ENCODE data around the gene DOCK9. TPM values are rescaled to one million over a fixed set of nuclear protein-coding genes. Genes with fewer than 3 reads are reported as not detected.

The DOCK9 gene
- polyA plus RNA-seq, 1 of the 3 experiments (the other 2 are of a cell fraction): 16.6 TPM

- H3F3A ChIP-seq (replicated peaks; ENCODE audit: insufficient read depth): no peaks in the 10 kb centered on the region
- H3K9me3 ChIP-seq: no peaks in the 10 kb centered on the region
- TF ChIP-seq TEAD4 (IDR thresholded peaks at IDR 0.05; ENCODE audit: borderline replicate concordance, insufficient read depth): no peak
- no peak for TF ChIP-seq TCF12 (IDR thresholded peaks at IDR 0.05)
- TF ChIP-seq RFX5 (IDR thresholded peaks at IDR 0.05; ENCODE audit: low read length): no peak
- no peak for TF ChIP-seq MAX (IDR thresholded peaks at IDR 0.05; ENCODE audit: low read depth)
- TF ChIP-seq MEF2A (IDR thresholded peaks at IDR 0.05; ENCODE audit: borderline replicate concordance, low read depth): no peak
- no peak for TF ChIP-seq CHD2 (IDR thresholded peaks at IDR 0.05; ENCODE audit: low read length, partially characterized antibody)
- no peak for TF ChIP-seq GABPA (IDR thresholded peaks at IDR 0.05; ENCODE audit: low read depth)
- no peak for TF ChIP-seq RCOR1 (IDR thresholded peaks at IDR 0.05; ENCODE audit: low read length)
- TF ChIP-seq NFIC (IDR thresholded peaks at IDR 0.05; ENCODE audit: borderline replicate concordance): no peak
- no peak for TF ChIP-seq GATA2 (CRISPR knock-in tag; IDR thresholded peaks at IDR 0.05)
- no peak for TF ChIP-seq ZBTB33 (IDR thresholded peaks at IDR 0.05; ENCODE audit: borderline replicate concordance, low read depth)
- TF ChIP-seq REST (IDR thresholded peaks at IDR 0.05; ENCODE audit: low read depth, low read length): no peak
- no peak for TF ChIP-seq SIN3A (IDR thresholded peaks at IDR 0.05; ENCODE audit: borderline replicate concordance, low read depth, low read length)
- TF ChIP-seq USF1 (IDR thresholded peaks at IDR 0.05; ENCODE audit: borderline replicate concordance, low read depth): no peak
- TF ChIP-seq EP300 (IDR thresholded peaks at IDR 0.05; ENCODE audit: borderline replicate concordance in 1 of 2, low read depth in 1 of 2, low read length in 1 of 2): no peak
- no peak for TF ChIP-seq FOXM1 (IDR thresholded peaks at IDR 0.05; ENCODE audit: low read depth)
- no peak for TF ChIP-seq RXRA (IDR thresholded peaks at IDR 0.05; ENCODE audit: borderline replicate concordance, low read depth)
- TF ChIP-seq JUND (IDR thresholded peaks at IDR 0.05): no peak
- TF ChIP-seq POLR2AphosphoS5 (IDR thresholded peaks at IDR 0.05; ENCODE audit: low read depth, low read length): no peak
- H3K4me2 ChIP-seq: peak within 1 kb of the TSS; percentile 44; the same call in 1 of the 2 replicates
- no peaks in the 10 kb centered on the region for H4K20me1 ChIP-seq (ENCODE audit: insufficient read depth)
- H3K79me2 ChIP-seq (ENCODE audit: insufficient read depth): no peaks in the 10 kb centered on the region
- peaks cover 0 to 7% of the 10 kb centered on the region in 2 experiments; a peak in 1 of 4 replicates for H3K4me1 ChIP-seq (ENCODE audit: control insufficient read depth in 1 of 2, insufficient read depth in 2 of 2, low read depth in 1 of 2, low read length in 1 of 2)
- H3K4me3 ChIP-seq (ENCODE audit: low read depth in 2 of 2, low read length in 1 of 2): peak within 1 kb of the TSS in 1 of 2 experiments; percentile 36; a peak in 2 of 4 replicates
- CTCF ChIA-PET: interaction anchor here (0.6 to 1.2 kb wide), 3 partner anchors 271 to 897 kb away, joined by 3 to 4 read pairs (median 3); no protein-coding TSS in a partner anchor
- no peaks in the 10 kb centered on the region for H3K9me2 ChIP-seq
- DNase-seq: peak; percentile 70
- H3K36me3 ChIP-seq (replicated peaks in 1 of 2; ENCODE audit: control insufficient read depth in 1 of 2, insufficient read depth in 2 of 2, low read length in 1 of 2): no peaks in the 10 kb centered on the region
- H3K27ac ChIP-seq (ENCODE audit: low read depth in 2 of 2, low read length in 1 of 2): no peak within 1 kb of the TSS
- H3K27me3 ChIP-seq (ENCODE audit: insufficient read depth): peaks cover 32% of the 10 kb centered on the region
- POLR2A ChIA-PET: interaction anchor here (0.7 kb wide), 1 partner anchor 180 kb away, joined by 3 read pairs; no protein-coding TSS in a partner anchor
- peak within 1 kb of the TSS; percentile 46; the same call in 1 of the 2 replicates for H2AFZ ChIP-seq (ENCODE audit: low read depth)
- 13% methylated on average over 7 of the region's 59 CpGs for WGBS (ENCODE audit: low lambda C conversion rate)
- H3K9ac ChIP-seq: no peak within 1 kb of the TSS
Measured at GRCh38 chr13:98752467-98753290, 225.2 kb downstream of the DOCK9 start, which contains the start of gene SLC15A1. SLC15A1 (minus strand) TSS chr13:98752672; CDS start chr13:98752598, 74 bp downstream.

All from SK-N-SH (cell line).